Activated T-helper 1 cell treated with anti-CD3 and anti-CD28 coated beads, Interleukin-12 subunit alpha, Interleukin-12 subunit beta, Interleukin-2, Interleukin-4 antibody, amounts not matched to agents 30 ng/mL and 10 ng/mL and 1 ng/mL, durations not matched to agents 14 hours and 24 hours and 36 hours (primary cell): ENCODE results near the gene CALN1. TPM values are rescaled to one million over a fixed set of nuclear protein-coding genes. Genes with fewer than 3 reads are reported as not detected.

Experiments
- DNase-seq: peaks from one replicate; pipeline ENCODE4 v3.0.0; 2021; ENCODE audit warnings: low spot score
- H3K27ac Mint-ChIP-seq: one replicate; pipeline ENCODE4 v1.8.0; 2021; ENCODE audit warnings: mild to moderate bottlenecking, mixed read lengths
- H3K27me3 Mint-ChIP-seq: one replicate; pipeline ENCODE4 v1.8.0; 2022; ENCODE audit warnings: mild to moderate bottlenecking, moderate library complexity, mixed read lengths; ENCODE audit not compliant: insufficient read depth
- H3K36me3 Mint-ChIP-seq: one replicate; pipeline ENCODE4 v1.8.0; 2021; ENCODE audit warnings: low read depth, mixed read lengths
- H3K4me1 Mint-ChIP-seq: one replicate; pipeline ENCODE4 v1.8.0; 2021; ENCODE audit warnings: low read depth, mixed read lengths
- H3K4me3 Mint-ChIP-seq: one replicate; pipeline ENCODE4 v1.8.0; 2021; ENCODE audit warnings: mild to moderate bottlenecking, moderate library complexity, mixed read lengths
- H3K9me3 Mint-ChIP-seq: one replicate; pipeline ENCODE4 v1.8.0; 2021; ENCODE audit warnings: mixed read lengths
- intact Hi-C: fragments of 100-400 bp; cut with micrococcal nuclease; formaldehyde crosslinking; loops from one replicate; pipeline ENCODE4 v1.15.1; 2024
- total RNA-seq: library from RNA; stranded (reverse); gene quantifications from 2 replicates; pipeline ENCODE4 v1.2.3, GENCODE V29; 2022

Gene CALN1
- total RNA-seq, 1 donor from 2014 or later: not detected

DNA sequence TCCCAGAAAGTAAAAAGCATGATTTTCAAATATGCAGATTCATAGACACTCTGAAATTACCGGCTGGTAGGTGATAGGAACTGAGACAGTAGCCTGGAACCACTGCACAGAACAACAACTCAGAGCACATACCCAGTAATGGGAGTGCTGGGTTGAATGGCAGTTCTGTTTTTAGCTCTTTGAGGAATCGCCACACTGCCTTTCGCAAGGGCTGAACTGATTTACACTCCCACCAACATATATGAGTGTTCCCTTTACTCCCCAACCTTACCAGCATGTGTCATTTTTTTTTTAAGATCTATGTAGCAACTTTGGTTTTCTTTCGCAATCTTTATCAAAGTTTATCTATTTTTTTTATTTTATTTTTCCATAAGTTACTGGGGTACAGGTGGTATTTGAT is 358.8 kb downstream of the CALN1 start:
- H3K36me3 Mint-ChIP-seq: no peaks in the 10 kb centered on the region
- DNase-seq: no peak
- no peak overlapping the region for H3K4me3 Mint-ChIP-seq
- H3K27ac Mint-ChIP-seq: no peak overlapping the region
- peaks cover 25% of the 10 kb centered on the region for H3K9me3 Mint-ChIP-seq
- H3K27me3 Mint-ChIP-seq: no peaks in the 10 kb centered on the region
- intact Hi-C loops: no loop called here
- no peaks in the 10 kb centered on the region for H3K4me1 Mint-ChIP-seq

DNA sequence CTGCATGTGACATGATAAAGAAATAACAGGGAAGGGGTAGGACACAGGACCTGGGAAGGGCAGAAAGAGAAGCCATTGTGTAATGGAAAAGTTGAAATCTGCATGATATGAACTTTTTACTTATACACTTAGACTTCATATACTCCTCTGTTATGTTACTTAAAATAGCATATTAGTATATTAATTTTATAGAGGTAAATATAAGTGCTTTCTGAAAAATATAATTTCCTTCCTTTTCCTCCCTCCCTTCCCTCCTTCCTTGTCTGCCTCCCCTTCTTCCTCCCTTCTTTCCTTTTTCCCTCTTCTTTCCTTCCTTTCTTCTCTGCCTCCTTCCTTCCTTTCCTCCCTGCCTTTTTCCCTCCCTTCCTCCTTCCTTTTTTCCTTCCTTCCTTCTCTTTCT is 363.7 kb downstream of the CALN1 start:
- DNase-seq: no peak
- H3K36me3 Mint-ChIP-seq: no peaks in the 10 kb centered on the region
- H3K4me1 Mint-ChIP-seq: no peaks in the 10 kb centered on the region
- H3K27ac Mint-ChIP-seq: no peak overlapping the region
- no peak overlapping the region for H3K4me3 Mint-ChIP-seq
- intact Hi-C loops: no loop called here
- no peaks in the 10 kb centered on the region for H3K27me3 Mint-ChIP-seq
- peaks cover 21% of the 10 kb centered on the region for H3K9me3 Mint-ChIP-seq

DNA sequence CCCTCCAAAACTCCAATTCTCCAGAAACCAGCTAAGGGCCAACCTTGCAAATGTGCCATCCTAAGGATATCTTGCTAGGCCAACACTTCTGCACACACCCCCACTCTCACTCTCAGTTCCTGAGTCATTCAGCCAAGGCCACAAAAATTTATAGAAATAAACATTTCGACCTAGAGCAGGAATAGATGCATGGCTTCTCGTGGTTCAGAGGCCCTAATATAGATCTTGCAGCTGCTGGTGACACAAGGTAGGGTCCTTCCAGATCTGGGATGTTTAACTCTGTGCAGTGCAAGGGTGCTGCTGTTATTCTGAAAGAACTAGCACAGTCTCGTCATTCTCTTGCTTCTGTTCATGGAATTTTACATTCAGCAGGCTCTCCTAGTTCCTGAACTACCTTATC is 369.3 kb downstream of the CALN1 start:
- no peak for DNase-seq
- Mint-ChIP-seq H3K4me1 (no peaks in the 10 kb centered on the region), H3K9me3 (peaks cover 27% of the 10 kb centered on the region), H3K4me3 (no peak overlapping the region), H3K27ac (no peak overlapping the region), H3K27me3 (no peaks in the 10 kb centered on the region), H3K36me3 (no peaks in the 10 kb centered on the region)
- intact Hi-C loops: no loop called here

DNA sequence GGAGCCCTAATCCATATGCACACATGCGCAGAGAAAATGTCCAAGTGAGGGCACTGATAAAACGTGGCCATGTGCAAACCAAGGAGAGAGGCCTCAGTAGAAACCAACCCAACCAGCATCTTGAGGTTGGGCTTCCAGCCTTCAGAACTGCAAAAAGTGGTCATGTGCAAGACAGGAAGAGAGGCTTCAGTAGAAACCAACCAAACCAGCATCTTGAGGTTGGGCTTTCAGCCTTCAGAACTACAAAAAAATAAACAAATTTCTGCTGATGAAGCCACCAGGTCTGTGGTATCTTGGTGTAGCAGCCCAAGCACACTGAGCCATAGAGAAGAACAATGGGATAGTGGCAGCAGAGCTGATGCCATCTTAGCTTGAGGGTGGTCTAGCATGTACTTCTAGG is 371.5 kb downstream of the CALN1 start:
- H3K4me1 Mint-ChIP-seq: no peaks in the 10 kb centered on the region
- intact Hi-C loops: no loop called here
- no peak overlapping the region for H3K4me3 Mint-ChIP-seq
- H3K9me3 Mint-ChIP-seq: peaks cover 19% of the 10 kb centered on the region
- DNase-seq: no peak
- no peak overlapping the region for H3K27ac Mint-ChIP-seq
- H3K36me3 Mint-ChIP-seq: no peaks in the 10 kb centered on the region
- no peaks in the 10 kb centered on the region for H3K27me3 Mint-ChIP-seq

DNA sequence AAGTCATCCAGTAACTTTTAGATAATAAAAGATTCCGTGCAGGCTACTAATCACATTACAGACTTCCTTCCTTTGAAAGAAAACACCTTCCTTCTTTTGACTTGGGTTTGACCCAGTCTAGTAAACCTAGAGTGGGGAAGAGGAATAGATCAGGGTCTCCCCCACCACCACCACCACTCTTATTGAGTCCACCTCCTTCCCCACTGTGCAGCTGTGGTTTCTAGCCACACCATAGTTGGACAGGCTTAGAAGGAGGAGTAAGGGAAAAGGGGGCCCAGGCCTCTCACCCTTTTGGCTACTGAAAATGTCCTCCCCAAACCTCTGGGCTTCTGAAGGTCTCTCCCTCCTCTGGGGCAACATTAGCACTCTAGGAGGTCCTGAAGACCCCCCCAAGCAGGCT is 372.7 kb downstream of the CALN1 start:
- Mint-ChIP-seq H3K27me3 (no peaks in the 10 kb centered on the region), H3K9me3 (peaks cover 24% of the 10 kb centered on the region), H3K27ac (no peak overlapping the region), H3K4me3 (no peak overlapping the region), H3K36me3 (no peaks in the 10 kb centered on the region), H3K4me1 (no peaks in the 10 kb centered on the region)
- intact Hi-C loops: no loop called here
- no peak for DNase-seq

DNA sequence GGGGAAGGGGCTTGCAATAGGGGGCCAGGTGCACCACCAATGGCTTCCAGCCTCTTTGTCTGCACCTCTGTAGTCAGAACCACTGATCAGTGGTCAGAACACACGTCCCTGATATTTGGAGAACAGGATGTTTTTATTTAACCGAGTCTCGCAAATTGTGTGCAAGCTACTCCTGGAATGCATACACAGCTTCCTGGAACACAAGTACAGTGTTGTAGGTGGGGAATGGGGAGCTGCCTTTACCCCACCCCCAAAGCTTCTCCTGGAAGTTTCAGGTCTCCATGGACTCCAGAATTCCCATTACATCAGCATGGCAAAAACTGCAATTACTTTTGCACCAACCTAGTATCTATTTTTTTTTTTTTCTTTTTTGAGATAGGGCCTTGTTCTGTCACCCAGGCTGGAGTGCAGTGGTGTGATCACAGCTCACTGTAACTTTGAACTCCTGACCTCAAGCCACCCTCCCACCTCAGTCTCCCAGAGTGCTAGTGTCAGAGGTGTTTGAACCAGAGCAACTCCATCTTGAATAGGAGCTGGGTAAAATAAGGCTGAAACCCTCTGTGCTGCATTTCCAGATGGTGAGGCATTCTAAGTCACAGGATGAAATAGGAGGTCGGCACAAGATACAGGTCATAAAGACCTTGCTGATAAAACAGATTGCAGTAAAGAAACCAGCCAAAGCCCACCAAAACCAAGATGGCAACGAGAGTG is 374.0 kb downstream of the CALN1 start:
- no peak overlapping the region for H3K4me3 Mint-ChIP-seq
- DNase-seq: no peak
- intact Hi-C loops: no loop called here
- peaks cover 27% of the 10 kb centered on the region for H3K9me3 Mint-ChIP-seq
- no peaks in the 10 kb centered on the region for H3K36me3 Mint-ChIP-seq
- no peaks in the 10 kb centered on the region for H3K4me1 Mint-ChIP-seq
- no peaks in the 10 kb centered on the region for H3K27me3 Mint-ChIP-seq
- H3K27ac Mint-ChIP-seq: no peak overlapping the region

DNA sequence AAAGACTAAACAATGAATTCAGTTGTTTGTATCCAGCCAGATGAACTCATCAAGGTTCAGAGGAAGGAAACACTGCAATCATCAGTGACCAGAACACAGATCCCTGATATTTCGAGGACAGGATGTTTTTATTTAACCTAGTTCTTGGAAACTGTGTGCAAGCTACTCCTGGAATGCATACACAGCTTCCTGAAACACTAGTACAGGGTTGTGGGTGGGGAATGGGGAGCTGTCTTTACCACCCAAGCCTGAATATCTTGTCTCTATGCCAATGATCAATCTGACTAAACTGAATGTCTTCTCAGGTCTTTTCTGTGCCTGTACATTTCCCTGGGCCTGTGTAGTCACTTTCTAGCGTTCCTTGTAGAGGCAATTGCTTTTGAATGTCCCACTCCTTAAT is 374.6 kb downstream of the CALN1 start:
- H3K4me3 Mint-ChIP-seq: no peak overlapping the region
- no peaks in the 10 kb centered on the region for H3K36me3 Mint-ChIP-seq
- H3K4me1 Mint-ChIP-seq: no peaks in the 10 kb centered on the region
- H3K9me3 Mint-ChIP-seq: peaks cover 29% of the 10 kb centered on the region
- DNase-seq: no peak
- no peak overlapping the region for H3K27ac Mint-ChIP-seq
- no peaks in the 10 kb centered on the region for H3K27me3 Mint-ChIP-seq
- intact Hi-C loops: no loop called here

DNA sequence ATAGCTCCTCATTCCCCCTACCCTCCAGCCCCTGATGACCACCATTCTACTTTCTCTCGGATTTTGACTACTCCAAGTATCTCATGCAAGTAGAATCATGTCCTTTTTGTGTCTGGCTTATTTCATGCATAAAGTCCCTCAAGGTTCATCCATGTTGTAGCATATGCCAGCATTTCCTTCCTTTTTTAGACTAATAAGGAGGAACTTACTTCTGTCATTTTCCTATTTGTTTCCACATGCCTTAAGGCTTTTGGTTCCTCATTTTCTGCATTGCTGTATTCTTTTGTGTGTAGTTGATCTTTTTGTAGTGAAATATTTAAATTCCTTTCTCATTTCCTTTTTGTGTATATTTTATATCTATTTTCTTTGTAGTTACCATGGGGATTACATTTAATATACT is 376.9 kb downstream of the CALN1 start:
- H3K4me3 Mint-ChIP-seq: no peak overlapping the region
- DNase-seq: no peak
- no peaks in the 10 kb centered on the region for H3K27me3 Mint-ChIP-seq
- no peaks in the 10 kb centered on the region for H3K36me3 Mint-ChIP-seq
- H3K4me1 Mint-ChIP-seq: no peaks in the 10 kb centered on the region
- intact Hi-C loops: no loop called here
- no peak overlapping the region for H3K27ac Mint-ChIP-seq
- H3K9me3 Mint-ChIP-seq: peaks cover 26% of the 10 kb centered on the region

DNA sequence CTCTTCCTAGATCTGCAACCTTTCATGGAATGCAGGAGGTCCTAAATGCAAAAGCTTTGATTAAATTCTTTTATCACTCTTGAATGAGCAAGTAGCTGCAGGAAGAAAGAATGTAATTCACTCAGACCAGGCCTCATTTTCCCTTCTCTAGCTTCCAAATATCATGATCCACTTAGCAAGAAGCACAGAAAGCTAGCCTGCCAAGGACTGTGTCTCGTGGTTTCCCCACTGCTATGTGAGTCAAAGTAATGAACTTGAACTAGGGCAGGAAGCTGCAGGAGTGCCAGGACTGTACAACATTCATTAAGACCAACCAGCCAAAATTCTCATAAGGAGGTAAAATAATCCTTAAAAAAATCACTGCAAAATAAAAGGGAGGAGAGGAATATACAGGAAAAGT is 379.2 kb downstream of the CALN1 start:
- intact Hi-C loops: no loop called here
- Mint-ChIP-seq H3K4me3 (no peak overlapping the region), H3K36me3 (no peaks in the 10 kb centered on the region), H3K27ac (no peak overlapping the region), H3K27me3 (no peaks in the 10 kb centered on the region), H3K9me3 (peaks cover 28% of the 10 kb centered on the region), H3K4me1 (no peaks in the 10 kb centered on the region)
- no peak for DNase-seq

DNA sequence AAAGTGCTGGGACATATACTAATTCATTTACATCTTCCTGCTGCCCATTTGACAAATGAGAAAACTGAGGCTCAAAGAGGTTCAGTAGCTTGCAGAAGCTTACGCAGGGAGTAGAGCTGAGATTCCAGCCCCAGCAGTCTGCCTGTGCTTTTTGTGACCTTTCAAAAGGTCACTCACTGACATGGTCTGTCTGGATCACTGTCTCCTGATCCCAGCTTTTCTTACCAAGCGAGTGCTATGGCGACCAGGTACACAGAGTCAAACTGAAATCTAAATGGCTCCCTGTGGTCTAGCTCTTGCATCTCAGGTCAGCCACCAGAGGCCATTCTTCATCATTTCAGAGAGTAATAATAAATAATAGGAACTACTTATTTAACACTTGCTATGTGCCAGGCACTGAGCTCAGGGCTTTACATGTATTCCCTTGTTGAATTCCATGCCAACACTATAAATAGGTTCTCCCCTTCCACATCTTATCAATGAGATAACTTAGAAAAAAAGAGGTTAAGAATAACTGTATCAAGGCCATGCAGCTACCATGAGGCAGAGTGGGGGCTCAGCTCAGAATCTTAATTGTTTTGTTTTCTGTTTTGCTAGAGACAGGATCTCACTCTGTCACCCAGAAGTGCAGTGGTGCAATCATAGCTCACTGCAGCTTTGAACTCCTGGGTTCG is 381.0 kb downstream of the CALN1 start:
- no peak overlapping the region for H3K4me3 Mint-ChIP-seq
- peaks cover 33% of the 10 kb centered on the region for H3K9me3 Mint-ChIP-seq
- no peaks in the 10 kb centered on the region for H3K4me1 Mint-ChIP-seq
- intact Hi-C loops: no loop called here
- no peak overlapping the region for H3K27ac Mint-ChIP-seq
- no peaks in the 10 kb centered on the region for H3K27me3 Mint-ChIP-seq
- no peak for DNase-seq
- H3K36me3 Mint-ChIP-seq: no peaks in the 10 kb centered on the region

DNA sequence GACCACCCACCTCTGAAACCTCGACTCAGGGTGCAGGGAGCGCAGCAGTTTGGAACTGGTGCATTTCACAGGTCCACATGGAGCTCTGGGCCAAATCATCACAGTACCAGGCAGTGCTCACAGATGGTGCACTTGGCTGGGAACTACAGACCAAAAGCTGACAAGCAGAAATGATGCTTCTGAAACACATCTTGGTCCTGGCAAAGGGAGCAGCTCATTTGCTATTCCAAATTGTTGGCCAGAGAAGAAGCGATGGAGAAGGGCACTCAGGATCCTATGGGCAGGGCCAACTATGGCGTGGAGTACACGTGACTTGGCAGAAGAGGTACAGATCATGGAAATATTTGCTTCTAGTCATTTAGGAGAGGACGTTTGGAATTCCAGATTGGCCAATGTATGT is 383.9 kb downstream of the CALN1 start:
- Mint-ChIP-seq H3K4me1 (no peaks in the 10 kb centered on the region), H3K27me3 (no peaks in the 10 kb centered on the region), H3K9me3 (peaks cover 35% of the 10 kb centered on the region), H3K27ac (no peak overlapping the region), H3K36me3 (no peaks in the 10 kb centered on the region), H3K4me3 (no peak overlapping the region)
- intact Hi-C loops: no loop called here
- no peak for DNase-seq

DNA sequence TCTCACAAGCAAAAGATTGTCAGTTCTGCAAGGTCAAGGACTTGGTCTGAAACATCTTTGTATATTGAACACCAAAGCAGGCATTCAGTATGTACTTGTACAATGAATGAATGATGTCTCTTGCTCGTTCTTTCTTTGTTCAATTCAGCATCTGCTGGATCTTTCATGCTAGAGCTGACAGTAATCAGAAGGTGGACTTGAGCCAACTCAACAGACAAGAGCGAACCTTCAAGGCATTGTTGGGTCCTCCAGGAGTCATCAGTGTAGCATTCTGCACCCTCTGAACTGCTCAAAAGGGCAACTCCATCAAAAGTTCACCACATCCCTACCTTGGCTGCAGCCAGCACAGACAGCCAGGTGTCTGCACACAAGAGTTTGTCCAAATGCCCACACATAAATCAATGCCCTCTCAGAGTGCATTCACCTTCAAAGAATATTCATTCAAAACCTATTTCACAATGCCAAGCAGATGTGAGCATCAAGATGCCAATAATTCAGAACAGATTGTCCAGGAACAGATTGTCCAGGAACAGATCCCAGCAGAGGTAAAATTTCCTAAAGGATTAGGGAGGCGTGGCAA is 386.7 kb downstream of the CALN1 start:
- intact Hi-C loops: no loop called here
- no peak for DNase-seq
- no peaks in the 10 kb centered on the region for H3K4me1 Mint-ChIP-seq
- H3K9me3 Mint-ChIP-seq: peaks cover 33% of the 10 kb centered on the region
- no peak overlapping the region for H3K4me3 Mint-ChIP-seq
- H3K27me3 Mint-ChIP-seq: no peaks in the 10 kb centered on the region
- no peak overlapping the region for H3K27ac Mint-ChIP-seq
- no peaks in the 10 kb centered on the region for H3K36me3 Mint-ChIP-seq

DNA sequence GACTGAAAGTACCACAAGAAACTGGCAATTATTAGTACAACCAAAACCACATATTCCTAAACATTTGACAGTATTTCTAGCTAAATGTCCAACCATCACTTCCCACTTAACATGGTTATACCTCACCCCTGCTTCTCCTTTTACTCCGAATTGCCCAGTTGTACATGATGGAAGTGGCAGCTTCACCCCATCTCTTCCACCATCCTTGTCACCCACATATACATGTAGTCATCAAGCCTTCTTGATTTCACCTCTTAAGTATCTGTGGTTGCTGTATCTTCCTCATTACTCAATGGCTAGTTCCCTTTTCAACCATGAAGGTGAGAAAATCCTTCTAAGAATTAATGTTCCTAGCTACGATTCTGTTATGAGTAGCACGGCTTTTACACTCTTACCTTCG is 388.2 kb downstream of the CALN1 start:
- intact Hi-C loops: no loop called here
- Mint-ChIP-seq H3K4me1 (no peaks in the 10 kb centered on the region), H3K36me3 (no peaks in the 10 kb centered on the region), H3K4me3 (no peak overlapping the region), H3K27ac (no peak overlapping the region), H3K9me3 (peaks cover 40% of the 10 kb centered on the region), H3K27me3 (no peaks in the 10 kb centered on the region)
- DNase-seq: no peak
